GM21619 (cell line): ENCODE data around the gene PSMB2.
"Not testable (repeated sequence)": the region's sequence is repeated elsewhere in the genome, so short reads cannot be mapped to it uniquely, and the experiment has no call there.

Experiments used
- ATAC-seq: cut with Tn5 transposase; IDR thresholded peaks from one replicate; pipeline ENCODE4 v1.9.1; 2021; ENCODE audit not compliant: unreplicated experiment

The PSMB2 gene

DNA sequence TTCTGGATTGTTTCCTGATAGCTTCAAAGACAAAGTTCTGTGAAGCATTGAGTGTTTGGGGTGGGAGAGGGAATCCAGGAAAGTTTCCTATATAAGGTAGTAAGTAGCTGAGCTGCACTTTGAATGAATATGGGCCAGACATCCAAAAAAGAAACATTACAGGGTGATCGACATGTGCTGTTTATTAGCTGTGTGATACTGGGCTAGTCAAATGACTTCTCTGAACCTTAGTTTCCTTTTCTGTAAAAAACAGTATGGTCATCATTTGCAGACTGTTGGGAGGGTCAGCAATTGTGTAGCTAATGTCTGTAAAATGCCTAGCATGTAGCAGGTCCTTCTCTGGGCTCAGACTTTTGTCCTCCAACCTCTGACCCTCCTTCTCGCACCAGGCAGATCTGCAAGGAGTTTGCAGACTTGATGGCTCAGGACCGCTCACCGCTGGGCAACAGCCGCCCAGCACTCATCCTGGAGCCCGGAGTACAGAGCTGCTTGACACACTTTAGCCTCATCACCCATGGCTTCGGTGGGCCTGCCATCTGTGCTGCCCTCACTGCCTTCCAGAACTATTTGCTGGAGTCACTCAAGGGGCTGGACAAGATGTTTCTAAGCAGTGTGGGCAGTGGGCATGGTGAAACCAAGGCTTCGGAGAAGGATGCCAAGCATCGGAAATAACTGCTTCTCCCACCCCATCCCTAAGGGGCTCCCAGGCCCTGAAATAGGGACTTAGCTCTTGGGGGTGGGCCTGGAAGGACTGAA is 47.1 kb downstream of the PSMB2 start:
- ATAC-seq = no peak

DNA sequence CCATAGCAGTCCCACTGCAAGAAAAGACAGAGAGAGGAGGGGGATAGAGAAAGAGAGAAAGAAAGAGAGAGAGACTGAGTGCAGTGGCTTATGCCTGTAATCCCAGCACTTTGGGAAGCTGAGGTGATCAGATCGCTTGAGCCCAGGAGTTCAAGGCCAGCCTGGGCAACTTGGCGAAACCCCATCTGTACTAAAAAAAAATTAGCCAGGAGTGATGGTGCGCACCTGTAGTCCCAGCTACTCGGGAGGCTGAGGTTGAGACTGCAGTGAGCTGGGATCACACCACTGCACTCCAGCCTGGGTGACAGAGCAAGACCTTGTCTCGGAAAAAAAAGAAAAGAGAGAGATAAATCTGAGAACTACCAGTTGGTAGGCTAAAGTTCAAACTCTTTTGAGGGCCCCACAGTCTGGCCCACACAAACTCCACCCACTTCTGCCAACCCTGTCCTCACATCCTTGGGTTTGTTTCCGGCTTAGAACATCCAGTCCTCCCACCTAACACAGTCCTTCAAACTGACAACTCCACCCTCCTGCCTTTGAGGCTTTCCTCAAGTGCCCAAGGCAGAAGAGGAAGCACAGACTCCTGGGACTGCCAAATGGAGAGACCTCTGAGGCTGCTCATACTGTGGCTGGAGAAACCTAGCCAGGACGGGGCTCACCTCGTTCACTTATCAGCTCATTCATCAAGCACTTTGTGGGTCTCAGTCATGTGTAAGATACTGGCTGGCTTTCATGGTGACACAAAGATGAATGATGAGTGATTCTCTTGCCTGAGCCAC is 48.1 kb downstream of the PSMB2 start:
- ATAC-seq = no peak

DNA sequence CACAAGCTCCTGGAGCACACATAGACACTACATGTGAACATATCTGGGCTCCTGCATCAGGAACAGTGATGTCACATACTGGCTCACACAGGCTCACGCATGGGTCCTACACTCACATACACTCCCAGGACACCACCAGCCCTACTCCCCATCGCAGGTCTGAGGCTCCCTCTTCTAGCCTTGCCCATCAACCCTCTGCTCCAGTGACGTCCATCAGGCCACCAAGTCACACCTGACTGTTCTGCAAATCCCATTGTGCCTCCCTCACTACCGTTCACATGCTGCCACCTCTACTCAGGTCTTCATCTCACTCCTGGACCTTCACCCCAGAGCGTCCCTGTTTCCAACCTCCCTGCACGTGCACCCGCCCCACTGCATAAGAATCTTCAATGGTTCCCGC is 50.1 kb downstream of the PSMB2 start:
- no peak for ATAC-seq

DNA sequence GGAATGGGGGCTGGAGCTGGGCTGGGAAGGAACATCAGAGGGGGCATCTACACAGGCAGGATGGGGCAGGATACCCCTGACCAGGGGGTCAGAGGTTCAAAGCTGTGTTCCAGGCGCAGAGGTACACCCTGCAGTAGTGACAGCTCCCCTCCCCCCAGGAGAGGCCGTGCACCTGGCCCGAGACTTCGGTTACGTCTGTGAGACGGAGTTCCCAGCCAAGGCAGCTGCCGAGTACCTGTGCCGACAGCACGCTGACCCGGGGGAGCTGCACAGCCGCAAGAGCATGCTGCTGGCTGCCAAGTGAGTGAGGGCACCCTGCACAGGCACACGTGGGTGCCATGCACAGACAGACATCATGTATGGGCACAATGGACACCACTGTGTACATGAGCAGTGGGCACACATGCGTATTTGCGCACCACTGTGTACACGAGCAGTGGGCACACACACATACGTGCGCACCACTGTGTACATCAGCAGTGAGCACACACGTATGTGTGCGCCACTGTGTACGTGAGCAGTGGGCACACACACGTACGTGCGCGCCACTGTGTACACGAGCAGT is 50.8 kb downstream of the PSMB2 start:
- no peak for ATAC-seq

DNA sequence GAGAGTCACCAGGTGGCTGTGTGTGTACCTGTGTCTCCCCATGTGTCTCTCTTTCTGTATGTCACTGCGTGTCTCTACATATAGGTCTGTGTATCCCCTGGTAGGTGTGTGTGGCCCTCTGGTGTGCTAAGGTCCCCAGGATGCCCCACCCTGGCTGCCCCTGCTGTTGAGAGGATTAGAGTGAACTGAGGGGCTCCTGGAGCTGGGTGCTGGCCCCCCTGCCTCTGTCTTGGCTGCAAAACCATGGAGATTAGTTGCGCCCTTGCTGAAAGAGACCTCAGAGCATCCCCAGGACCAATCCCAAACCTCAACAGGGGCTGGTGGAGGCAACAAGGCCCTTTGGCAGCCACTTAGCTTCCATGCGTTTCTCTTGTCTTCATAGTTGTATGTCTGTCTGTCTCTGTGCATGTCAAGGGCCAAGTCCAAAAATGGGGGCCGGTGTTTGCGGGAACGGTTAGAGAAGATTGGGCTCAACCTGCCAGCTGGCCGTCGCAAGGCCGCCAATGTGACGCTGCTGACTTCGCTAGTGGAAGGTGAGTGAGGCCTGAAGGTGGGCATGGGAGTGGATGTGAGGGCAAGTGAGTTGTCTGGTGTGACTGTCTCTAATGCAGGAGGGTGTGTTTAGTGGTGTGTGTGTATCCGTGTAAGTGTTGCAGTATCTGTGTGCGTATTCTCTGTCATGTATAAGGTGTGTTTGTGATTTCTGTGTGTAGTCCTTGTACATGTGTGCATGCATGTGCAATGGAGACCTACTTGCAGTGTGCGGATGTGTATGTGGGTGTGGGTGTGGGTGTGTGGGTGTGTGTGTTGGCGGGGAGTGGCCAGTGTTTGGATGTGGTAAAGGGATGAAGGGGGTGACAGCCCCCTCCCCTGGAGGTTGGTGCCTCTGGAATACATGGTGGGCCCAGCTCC is 51.6 kb downstream of the PSMB2 start:
- ATAC-seq = no peak

DNA sequence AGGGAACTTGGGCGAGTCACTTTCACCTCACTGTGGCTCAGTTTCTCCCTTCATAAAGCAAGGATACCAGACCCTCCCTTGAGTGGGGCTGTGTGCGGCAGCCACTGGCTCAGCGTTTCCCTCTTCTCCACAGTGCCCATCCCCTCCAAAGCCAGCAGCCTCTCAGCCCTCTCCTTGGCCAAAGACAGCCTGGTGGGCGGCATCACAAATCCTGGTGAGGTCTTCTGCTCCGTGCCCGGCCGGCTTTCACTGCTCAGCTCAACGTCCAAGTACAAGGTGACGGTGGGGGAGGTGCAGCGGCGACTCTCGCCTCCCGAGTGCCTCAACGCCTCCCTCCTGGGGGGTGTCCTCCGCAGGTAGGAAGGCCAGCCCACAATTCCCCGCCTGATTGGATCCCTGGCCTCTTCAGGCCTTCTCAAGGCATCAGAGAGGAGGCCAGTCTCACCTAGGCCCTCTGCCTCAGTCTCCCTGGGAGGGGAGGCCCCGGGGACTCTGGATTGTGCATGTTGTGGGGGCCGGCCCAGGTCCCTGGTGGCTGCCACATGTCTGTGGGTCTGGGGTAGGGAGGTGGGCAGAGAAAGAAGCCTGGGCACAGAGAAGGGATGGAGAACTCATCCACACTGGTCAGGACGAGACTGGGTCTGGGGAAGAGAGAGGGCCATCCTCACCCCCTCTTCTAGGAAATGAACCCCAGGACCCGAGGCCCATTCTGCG is 53.0 kb downstream of the PSMB2 start:
- no peak for ATAC-seq

DNA sequence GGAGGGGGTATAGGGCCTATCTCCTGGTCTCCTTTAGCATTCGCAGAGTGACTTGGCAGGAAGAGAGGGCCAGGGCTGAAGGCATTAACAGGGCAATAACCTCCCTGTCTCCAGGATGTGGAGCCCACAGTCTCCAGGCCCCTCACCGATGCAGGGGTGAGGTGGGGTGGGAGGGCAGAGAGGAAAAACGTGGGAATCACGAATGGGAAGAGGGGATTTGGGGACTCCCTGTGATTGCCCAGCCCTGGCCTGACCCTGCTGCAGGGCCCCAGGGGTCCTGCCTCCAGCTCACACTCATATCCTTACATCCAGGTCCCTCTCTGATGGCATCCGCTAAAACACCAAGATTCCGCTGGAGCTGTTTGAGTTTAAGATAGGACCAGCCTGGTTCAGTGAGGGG is 53.6 kb downstream of the PSMB2 start:
- ATAC-seq = no peak

DNA sequence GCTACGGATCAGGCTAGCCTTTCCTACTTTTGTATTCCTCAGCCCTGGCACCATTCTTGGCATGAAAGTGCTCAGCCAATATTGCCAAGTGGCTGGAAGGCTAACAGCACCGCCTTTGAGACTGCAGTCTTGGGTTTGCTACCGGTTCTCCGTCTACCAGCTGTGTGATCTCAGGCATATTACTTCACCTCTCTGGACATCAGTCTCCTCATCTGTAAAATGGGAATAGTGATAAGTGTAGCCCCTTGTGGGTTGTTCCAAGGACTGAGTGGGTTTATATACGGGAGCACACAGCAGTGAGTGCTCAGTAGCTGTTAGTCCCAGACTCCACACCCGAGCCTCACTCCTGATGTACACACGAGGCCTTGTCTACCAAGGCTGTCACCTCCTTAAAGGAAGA is 54.5 kb downstream of the PSMB2 start:
- no peak for ATAC-seq

DNA sequence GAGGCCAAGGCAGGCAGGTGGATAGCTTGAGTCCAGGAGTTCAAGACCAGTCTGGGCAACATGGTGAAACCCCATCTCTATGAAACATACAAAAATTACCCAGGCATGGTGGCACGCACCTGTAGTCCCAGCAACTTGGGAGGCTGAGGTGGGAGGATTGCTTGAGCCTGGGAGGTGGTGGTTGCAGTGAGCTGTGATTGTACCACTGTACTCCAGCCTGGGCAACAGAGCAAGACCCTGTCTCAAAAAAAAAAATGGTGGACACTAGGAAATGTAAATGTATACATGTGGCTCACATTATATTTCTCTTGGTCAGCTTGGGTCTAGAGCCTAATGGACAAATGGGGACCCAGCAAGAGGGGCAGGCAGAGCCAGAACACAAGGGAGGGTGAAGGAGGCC is 55.5 kb downstream of the PSMB2 start:
- ATAC-seq = not testable (repeated sequence)

DNA sequence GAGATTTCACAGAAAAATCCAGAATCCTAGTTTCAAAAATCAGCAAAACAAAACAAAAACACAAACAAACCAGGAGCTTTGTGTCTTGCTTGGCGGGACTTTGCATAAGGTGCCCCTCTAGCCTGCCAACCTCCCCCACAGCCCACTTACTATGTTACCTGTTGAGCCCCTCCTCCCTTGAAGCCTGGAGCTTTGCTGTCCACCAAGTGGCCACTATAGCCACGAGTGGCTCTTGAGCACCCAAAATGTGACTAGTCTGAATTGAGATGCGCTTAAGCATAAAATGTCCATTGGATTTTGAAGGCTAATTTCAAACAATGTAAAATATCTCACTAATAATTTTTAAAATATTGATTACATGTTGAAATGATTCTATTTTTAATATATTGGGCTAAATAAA is 56.0 kb downstream of the PSMB2 start:
- no peak for ATAC-seq

DNA sequence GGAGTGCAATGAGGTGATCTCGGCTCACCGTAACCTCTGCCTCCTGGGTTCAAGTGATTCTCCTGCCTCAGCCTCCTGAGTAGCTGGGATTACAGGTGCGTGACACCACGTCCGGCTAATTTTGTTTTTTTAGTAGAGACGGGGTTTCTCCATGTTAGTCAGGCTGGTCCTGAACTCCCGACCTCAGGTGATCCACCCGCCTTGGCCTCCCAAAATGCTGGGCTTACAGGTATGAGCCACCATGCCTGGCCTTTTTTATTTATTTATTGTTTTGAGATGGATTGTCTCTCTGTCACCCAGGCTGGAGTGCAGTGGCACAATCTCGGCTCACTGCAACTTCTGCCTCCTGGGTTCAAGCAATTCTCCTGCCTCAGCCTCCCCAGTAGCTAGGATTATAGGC is 59.7 kb downstream of the PSMB2 start:
- ATAC-seq = not testable (repeated sequence)

DNA sequence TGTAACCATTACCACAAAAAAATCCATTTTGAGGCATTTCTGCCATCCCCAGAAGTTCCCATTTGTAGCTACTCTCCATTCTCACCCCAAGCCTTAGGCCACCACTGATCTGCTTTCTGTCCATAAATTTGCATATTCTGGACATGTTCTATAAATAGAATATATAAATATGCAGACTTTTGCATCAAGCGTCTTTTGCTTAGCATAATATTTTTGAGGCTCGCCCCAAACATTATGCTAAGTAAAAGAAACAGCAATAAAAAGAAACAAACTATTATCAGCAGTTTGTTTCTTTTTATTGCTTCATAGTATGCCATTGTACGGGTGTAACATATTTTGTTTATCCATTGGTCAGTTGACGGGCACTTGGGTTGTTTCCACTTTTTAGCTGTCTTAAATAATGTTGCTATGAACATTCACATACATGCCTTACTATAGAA is 60.4 kb downstream of the PSMB2 start:
- no peak for ATAC-seq

DNA sequence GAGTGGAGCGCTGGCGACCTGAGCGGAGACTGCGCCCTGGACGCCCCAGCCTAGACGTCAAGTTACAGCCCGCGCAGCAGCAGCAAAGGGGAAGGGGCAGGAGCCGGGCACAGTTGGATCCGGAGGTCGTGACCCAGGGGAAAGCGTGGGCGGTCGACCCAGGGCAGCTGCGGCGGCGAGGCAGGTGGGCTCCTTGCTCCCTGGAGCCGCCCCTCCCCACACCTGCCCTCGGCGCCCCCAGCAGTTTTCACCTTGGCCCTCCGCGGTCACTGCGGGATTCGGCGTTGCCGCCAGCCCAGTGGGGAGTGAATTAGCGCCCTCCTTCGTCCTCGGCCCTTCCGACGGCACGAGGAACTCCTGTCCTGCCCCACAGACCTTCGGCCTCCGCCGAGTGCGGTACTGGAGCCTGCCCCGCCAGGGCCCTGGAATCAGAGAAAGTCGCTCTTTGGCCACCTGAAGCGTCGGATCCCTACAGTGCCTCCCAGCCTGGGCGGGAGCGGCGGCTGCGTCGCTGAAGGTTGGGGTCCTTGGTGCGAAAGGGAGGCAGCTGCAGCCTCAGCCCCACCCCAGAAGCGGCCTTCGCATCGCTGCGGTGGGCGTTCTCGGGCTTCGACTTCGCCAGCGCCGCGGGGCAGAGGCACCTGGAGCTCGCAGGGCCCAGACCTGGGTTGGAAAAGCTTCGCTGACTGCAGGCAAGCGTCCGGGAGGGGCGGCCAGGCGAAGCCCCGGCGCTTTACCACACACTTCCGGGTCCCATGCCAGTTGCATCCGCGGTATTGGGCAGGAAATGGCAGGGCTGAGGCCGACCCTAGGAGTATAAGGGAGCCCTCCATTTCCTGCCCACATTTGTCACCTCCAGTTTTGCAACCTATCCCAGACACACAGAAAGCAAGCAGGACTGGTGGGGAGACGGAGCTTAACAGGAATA is 64.0 kb downstream of the PSMB2 start:
- peak; percentile 65 for ATAC-seq

DNA sequence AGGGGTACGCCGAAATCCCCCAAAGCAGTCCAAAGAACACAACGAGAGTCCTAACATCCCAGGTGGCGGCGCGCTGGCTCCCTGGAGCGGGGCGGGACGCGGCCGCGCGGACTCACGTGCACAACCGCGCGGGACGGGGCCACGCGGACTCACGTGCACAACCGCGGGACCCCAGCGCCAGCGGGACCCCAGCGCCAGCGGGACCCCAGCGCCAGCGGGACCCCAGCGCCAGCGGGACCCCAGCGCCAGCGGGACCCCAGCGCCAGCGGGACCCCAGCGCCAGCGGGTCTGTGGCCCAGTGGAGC is 64.6 kb downstream of the PSMB2 start:
- not testable (repeated sequence) for ATAC-seq

DNA sequence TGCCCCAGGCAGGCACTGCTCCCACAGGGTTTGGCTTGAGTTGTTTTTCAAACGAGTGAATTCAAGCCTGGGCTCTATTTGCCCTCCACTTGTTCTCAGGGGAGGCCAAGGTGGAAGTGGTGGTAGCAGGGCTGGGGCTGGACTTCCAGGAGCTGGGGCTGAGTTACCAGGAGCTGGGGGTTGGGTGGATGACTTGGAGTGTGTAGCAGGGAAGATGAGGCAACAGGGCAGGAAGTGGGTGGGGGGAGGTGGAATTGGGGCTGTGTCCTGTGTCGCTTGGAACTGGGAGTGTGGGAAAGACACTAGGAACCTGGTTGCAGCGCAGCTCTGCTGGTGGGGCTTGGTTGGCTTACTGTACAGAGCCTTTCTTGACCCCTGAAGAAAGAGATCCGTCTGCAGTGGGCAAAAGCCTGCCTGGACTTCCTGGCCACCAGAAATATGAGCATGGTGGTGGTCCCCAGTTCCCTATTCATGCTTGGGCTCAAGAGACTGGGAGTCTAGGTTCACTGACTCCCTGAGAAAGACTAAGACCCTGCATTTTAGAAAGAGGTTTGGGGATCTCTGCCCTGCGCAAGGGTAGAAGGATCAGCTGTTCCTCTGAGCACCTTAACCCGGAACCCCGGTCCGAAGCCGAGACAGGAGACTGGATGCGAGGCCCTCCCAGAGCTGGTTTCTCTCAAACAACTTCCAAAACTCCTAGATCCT is 65.1 kb downstream of the PSMB2 start:
- ATAC-seq = no peak

DNA sequence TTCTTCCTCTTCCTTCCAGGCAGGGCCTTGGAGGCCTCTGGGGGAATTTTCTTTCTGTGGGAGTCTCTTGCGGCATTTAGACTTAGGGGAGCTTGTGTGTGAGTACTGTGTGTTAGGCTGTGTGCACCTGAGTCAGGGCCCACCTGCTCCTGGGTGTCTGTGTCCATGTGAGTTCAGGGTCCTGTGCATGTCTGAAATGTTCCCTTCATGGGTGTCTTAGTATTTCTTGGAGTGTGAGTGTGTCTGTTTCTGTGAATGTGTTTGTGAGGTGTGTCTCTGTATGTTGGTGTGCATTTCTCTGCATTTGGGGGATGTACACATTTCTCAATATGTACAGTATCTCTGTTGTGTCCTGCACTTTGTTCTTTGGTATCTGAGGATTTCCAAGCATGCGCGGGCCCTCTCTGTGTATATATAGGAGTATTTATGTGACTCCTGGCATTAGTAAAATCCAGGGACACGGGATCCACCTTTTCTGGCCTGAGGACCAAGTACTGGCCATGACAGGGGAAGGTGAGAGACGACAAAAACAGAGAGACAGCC is 65.8 kb downstream of the PSMB2 start:
- no peak for ATAC-seq

DNA sequence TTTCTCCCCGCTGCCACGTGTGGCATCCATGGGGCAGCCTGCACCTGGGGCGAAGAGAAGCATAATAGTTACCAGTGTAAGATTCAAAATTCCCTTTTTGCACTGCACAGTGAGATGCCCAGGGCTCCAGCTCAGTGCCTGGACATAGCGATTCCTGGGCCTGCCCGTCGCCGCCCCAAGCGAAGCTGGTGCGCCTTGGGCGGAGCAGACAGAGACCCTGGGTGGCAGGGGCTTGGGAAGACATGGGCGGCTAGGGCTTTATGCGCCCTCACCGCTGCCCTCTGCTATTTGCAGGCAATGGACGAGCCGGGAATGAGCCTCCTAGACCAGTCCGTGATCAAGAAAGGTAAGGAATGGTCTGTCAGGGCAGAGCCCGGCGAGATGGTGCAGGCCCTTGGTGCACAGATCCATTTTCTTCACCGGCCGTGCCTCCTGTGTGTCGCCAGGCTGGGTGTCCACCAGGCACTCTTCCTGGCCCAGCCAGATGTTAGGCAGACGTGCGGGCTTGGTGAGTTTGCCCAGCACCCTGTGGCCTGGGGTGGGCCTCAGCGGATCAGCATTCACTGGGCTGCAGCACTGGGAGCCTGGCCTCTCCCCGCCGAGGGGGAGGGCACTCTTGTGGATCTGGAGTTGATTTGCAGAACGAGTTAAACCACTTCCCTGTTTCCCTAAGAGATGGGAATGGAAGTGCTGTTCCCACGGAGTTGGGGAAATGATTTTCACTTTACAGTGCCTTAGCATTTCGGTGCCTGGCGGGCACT is 66.5 kb downstream of the PSMB2 start:
- ATAC-seq = no peak

DNA sequence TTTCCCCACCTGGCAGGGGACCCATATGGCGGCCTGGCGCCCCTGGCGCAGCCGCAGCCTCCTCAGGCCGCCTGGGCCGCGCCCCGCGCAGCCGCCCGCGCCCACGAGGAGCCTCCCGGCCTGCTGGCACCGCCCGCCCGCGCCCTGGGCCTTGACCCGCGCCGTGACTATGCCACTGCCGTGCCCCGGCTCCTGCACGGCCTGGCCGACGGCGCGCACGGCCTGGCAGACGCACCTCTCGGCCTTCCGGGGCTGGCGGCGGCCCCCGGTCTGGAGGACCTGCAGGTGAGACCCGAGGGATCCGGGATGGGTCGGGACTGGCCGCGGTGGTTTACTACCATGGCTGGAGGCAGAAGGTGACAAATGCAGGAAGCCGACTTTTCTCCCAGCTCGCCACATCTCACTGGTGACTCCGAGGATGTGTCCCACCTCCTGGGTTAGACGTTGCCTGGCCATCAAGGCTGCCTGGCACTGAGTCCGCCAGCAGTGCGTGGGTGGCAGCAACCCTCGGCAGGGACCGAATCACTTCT is 67.1 kb downstream of the PSMB2 start:
- ATAC-seq = no peak
